Activated CD4-positive, alpha-beta memory T cell treated with anti-CD3 and anti-CD28 coated beads, Interleukin-2, amount 10 ng/mL, durations not matched to agents 7 days and 5 days (primary cell): ENCODE measurements around the gene MICAL1. TPM values are rescaled to one million over a fixed set of nuclear protein-coding genes. Genes with fewer than 3 reads are reported as not detected.
A peak's percentile ranks its signal among the peaks of the same experiment; 100 is the strongest.

Experiments
- CTCF ChIA-PET: fragments of 350-600 bp; sonication (Branson Sonifier 250); formaldehyde crosslinking; loops from one replicate; lab custom pipeline; 2021; ENCODE audit warnings: antibody characterized with exemption, inconsistent platforms; lab: Charles Lee
- POLR2A ChIA-PET: fragments of 350-600 bp; sonication (Branson Sonifier 250); formaldehyde crosslinking; loops from one replicate; lab custom pipeline; 2021; ENCODE audit warnings: antibody characterized with exemption; lab: Charles Lee
- DNase-seq: peaks from one replicate; pipeline ENCODE4 v3.0.0-alpha.2; 2020
- H3K27ac Mint-ChIP-seq: one replicate; pipeline ENCODE4 v1.8.0; 2021; ENCODE audit warnings: mild to moderate bottlenecking, mixed read lengths
- H3K27me3 Mint-ChIP-seq: one replicate; pipeline ENCODE4 v1.8.0; 2021; ENCODE audit warnings: mixed read lengths
- H3K36me3 Mint-ChIP-seq: one replicate; pipeline ENCODE4 v1.8.0; 2021; ENCODE audit warnings: low read depth, mixed read lengths
- H3K4me1 Mint-ChIP-seq: one replicate; pipeline ENCODE4 v1.8.0; 2021; ENCODE audit warnings: mixed read lengths
- H3K4me3 Mint-ChIP-seq: one replicate; pipeline ENCODE4 v1.8.0; 2021; ENCODE audit warnings: mild to moderate bottlenecking, mixed read lengths
- H3K9me3 Mint-ChIP-seq: one replicate; pipeline ENCODE4 v1.8.0; 2021; ENCODE audit warnings: mixed read lengths
- total RNA-seq, 2 experiments: library from RNA; stranded (reverse); gene quantifications; one replicate each; pipeline ENCODE4 v1.2.3, GENCODE V29; 2021

The MICAL1 gene, protein sequence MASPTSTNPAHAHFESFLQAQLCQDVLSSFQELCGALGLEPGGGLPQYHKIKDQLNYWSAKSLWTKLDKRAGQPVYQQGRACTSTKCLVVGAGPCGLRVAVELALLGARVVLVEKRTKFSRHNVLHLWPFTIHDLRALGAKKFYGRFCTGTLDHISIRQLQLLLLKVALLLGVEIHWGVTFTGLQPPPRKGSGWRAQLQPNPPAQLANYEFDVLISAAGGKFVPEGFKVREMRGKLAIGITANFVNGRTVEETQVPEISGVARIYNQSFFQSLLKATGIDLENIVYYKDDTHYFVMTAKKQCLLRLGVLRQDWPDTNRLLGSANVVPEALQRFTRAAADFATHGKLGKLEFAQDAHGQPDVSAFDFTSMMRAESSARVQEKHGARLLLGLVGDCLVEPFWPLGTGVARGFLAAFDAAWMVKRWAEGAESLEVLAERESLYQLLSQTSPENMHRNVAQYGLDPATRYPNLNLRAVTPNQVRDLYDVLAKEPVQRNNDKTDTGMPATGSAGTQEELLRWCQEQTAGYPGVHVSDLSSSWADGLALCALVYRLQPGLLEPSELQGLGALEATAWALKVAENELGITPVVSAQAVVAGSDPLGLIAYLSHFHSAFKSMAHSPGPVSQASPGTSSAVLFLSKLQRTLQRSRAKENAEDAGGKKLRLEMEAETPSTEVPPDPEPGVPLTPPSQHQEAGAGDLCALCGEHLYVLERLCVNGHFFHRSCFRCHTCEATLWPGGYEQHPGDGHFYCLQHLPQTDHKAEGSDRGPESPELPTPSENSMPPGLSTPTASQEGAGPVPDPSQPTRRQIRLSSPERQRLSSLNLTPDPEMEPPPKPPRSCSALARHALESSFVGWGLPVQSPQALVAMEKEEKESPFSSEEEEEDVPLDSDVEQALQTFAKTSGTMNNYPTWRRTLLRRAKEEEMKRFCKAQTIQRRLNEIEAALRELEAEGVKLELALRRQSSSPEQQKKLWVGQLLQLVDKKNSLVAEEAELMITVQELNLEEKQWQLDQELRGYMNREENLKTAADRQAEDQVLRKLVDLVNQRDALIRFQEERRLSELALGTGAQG
- 100 to 1,000 TPM; 125 to 128 TPM for total RNA-seq

DNA sequence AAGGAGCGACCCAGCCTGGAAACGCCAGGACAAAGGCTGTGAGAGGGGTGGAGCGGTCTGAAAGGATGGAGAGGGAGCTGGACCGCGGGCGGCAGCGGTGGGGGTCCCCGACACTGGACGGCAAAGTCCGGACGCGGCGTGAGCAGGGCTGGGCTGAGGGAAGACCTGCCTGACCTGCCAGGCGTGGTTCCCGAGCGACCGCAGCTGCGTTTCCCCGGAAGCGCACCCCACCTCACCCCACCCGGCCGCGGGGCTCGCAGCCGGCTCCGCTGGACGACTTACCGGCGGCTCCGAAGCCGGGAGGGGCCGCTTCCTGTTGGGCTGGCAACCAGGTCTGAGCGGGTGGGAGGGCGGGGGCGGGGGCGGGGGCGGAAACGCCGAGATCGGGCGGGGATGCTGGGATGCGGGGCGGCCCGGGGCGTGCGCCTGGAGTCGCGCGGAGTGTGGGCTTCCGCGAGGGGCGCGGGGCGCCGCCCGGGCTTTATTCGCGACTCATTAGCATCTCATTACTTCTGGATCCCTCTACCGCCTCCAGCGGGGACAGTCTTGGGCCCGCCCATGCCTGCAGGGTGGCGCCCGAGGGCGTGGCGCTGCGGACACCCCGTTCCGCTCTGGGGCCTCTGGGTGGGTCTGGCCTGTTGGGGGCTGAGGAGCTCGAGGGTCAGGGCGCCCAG is at the start of gene MICAL1:
Gene MICAL1, minus strand, starts transcription at position 336 of the 674 bp plus-strand sequence. CDS start 1,576 bp downstream, outside the sequence.
- H3K27ac Mint-ChIP-seq: peak within 1 kb of the TSS; percentile 98
- POLR2A ChIA-PET: interaction anchor here (0.6 to 13.3 kb wide), 12 partner anchors 12 to 361 kb away, joined by 3 to 243 read pairs (median 11); partner anchors contain the start of genes AK9, CD164, CEP57L1 and FIG4
- H3K27me3 Mint-ChIP-seq: no peaks in the 10 kb centered on the region
- H3K9me3 Mint-ChIP-seq: no peaks in the 10 kb centered on the region
- CTCF ChIA-PET: interaction anchor here (0.6 to 6.6 kb wide), 10 partner anchors 14 to 584 kb away, joined by 3 to 36 read pairs (median 6); partner anchors contain the start of genes CD164, PPIL6 and SMPD2
- peaks cover 79% of the 10 kb centered on the region for H3K4me1 Mint-ChIP-seq
- DNase-seq: peak; percentile 84
- H3K36me3 Mint-ChIP-seq: peaks cover 34% of the 10 kb centered on the region
- peak within 1 kb of the TSS; percentile 97 for H3K4me3 Mint-ChIP-seq

GRCh38 chr6:109503327-109504224 is 48.0 kb upstream of the MICAL1 start:
- no peak for DNase-seq
- no peak overlapping the region for H3K27ac Mint-ChIP-seq
- H3K4me3 Mint-ChIP-seq: no peak overlapping the region
- H3K4me1 Mint-ChIP-seq: no peaks in the 10 kb centered on the region
- H3K27me3 Mint-ChIP-seq: peaks cover 9% of the 10 kb centered on the region
- CTCF ChIA-PET: no interaction called here
- H3K36me3 Mint-ChIP-seq: no peaks in the 10 kb centered on the region
- POLR2A ChIA-PET: interaction anchor here (1.3 kb wide), 1 partner anchor 13 kb away, joined by 3 read pairs; no protein-coding TSS in a partner anchor
- H3K9me3 Mint-ChIP-seq: no peaks in the 10 kb centered on the region

DNA sequence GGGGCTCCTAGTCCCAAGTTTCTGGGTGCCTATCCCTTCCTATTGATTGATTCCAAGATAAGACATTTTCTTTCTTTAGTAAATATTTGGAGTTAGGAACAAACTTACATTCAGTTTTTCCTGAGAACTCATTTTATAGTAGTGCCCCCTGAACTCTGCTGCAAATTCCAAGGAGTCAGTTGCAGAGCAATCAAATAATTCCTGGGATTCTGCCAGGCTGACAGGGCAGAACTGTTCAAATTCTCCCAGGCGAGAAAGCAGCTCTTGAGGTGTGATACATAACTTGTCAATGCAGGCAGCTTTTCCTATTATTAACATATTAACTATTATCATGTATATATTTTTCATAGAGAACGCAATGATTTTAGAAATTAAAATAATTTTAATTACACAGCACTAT is 43.4 kb upstream of the MICAL1 start:
- no peak for DNase-seq
- ChIA-PET CTCF (no interaction called here), POLR2A (no interaction called here)
- Mint-ChIP-seq H3K36me3 (no peaks in the 10 kb centered on the region), H3K27me3 (peaks cover 10% of the 10 kb centered on the region), H3K4me1 (peaks cover 12% of the 10 kb centered on the region), H3K27ac (no peak overlapping the region), H3K9me3 (no peaks in the 10 kb centered on the region), H3K4me3 (no peak overlapping the region)

DNA sequence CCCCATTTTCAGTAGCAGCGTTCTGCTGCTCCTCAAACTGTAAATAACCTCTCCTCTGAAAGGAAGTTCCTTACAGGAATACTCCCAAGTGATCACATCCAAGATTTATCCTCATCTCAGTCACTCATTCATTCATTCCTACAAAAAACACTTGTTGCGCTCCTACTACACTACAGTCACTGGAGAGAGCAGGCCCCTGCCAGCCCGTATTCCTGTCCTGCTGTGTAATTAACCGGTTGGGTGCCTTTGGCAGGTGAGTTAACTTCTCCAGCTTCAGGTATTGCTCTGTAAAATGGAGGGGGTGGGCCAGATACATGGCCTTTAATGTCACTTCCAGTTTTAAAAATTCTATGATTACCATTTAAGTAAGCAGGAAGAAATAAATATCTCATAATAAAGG is 42.5 kb upstream of the MICAL1 start:
- peaks cover 10% of the 10 kb centered on the region for H3K27me3 Mint-ChIP-seq
- H3K36me3 Mint-ChIP-seq: no peaks in the 10 kb centered on the region
- no peak overlapping the region for H3K27ac Mint-ChIP-seq
- no peak for DNase-seq
- POLR2A ChIA-PET: interaction anchor here (1.3 kb wide), 1 partner anchor 116 kb away, joined by 4 read pairs; the partner anchor contains the start of gene CD164
- peaks cover 18% of the 10 kb centered on the region for H3K4me1 Mint-ChIP-seq
- H3K4me3 Mint-ChIP-seq: no peak overlapping the region
- H3K9me3 Mint-ChIP-seq: no peaks in the 10 kb centered on the region
- CTCF ChIA-PET: interaction anchor here (0.9 kb wide), 1 partner anchor 28 kb away, joined by 3 read pairs; no protein-coding TSS in a partner anchor

- H3K27ac Mint-ChIP-seq: no peak overlapping the region
- H3K4me3 Mint-ChIP-seq: no peak overlapping the region
- H3K36me3 Mint-ChIP-seq: no peaks in the 10 kb centered on the region
- CTCF ChIA-PET: no interaction called here
- peaks cover 28% of the 10 kb centered on the region for H3K4me1 Mint-ChIP-seq
- DNase-seq: no peak
- peaks cover 7% of the 10 kb centered on the region for H3K27me3 Mint-ChIP-seq
- no peaks in the 10 kb centered on the region for H3K9me3 Mint-ChIP-seq
- POLR2A ChIA-PET: interaction anchor here (0.9 to 1.3 kb wide), 2 partner anchors 17 to 41 kb away, joined by 3 read pairs; partner anchors contain the start of gene MICAL1
These were observed 40.6 kb upstream of the MICAL1 start for GRCh38 chr6:109496036-109496772.

- H3K27ac Mint-ChIP-seq: no peak overlapping the region
- H3K4me1 Mint-ChIP-seq: peaks cover 42% of the 10 kb centered on the region
- no peaks in the 10 kb centered on the region for H3K36me3 Mint-ChIP-seq
- ChIA-PET CTCF (interaction anchor here (1.3 kb wide), 1 partner anchor 306 kb away, joined by 3 read pairs; no protein-coding TSS in a partner anchor), POLR2A (no interaction called here)
- no peak for DNase-seq
- peaks cover 7% of the 10 kb centered on the region for H3K27me3 Mint-ChIP-seq
- H3K9me3 Mint-ChIP-seq: no peaks in the 10 kb centered on the region
- H3K4me3 Mint-ChIP-seq: no peak overlapping the region
These were observed 38.3 kb upstream of the MICAL1 start for GRCh38 chr6:109493865-109494264.

- CTCF ChIA-PET: interaction anchor here (0.7 to 3.5 kb wide), 15 partner anchors 9 to 1319 kb away, joined by 3 to 15 read pairs (median 4); partner anchors contain the start of genes CD164, MICAL1, PPIL6 and SMPD2
- H3K27me3 Mint-ChIP-seq: peaks cover 5% of the 10 kb centered on the region
- no peaks in the 10 kb centered on the region for H3K9me3 Mint-ChIP-seq
- POLR2A ChIA-PET: interaction anchor here (0.6 to 3.1 kb wide), 25 partner anchors 10 to 1750 kb away, joined by 3 to 45 read pairs (median 5); partner anchors contain the start of genes CD164, CEP57L1, MICAL1 and PPIL6
- H3K4me1 Mint-ChIP-seq: peaks cover 35% of the 10 kb centered on the region
- peak overlapping the region; percentile 92 for H3K27ac Mint-ChIP-seq
- peak overlapping the region; percentile 41 for H3K4me3 Mint-ChIP-seq
- DNase-seq: peak; percentile 56
- no peaks in the 10 kb centered on the region for H3K36me3 Mint-ChIP-seq
These were observed 35.8 kb upstream of the MICAL1 start for GRCh38 chr6:109491207-109491938.

DNA sequence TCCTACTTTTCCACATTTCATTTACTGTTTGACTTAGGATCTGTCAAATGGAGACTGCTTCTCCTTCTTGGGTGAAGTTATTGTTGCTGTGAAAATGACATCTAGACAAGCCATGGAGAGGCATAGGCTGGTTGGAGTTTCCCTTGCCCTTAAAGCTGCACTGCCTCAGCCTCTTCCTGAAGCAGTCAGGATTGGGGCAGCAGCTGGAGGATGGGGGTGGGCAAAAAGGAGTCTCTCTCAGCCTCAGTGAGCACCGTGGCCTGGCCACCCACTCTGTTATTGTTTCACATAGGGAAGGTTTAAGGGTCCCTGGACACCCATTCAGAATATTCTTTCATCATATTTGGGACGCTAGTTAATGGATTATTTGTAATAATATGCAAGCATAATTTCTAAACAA is 35.1 kb upstream of the MICAL1 start:
- H3K27ac Mint-ChIP-seq: peak overlapping the region; percentile 92
- peaks cover 31% of the 10 kb centered on the region for H3K4me1 Mint-ChIP-seq
- peaks cover 4% of the 10 kb centered on the region for H3K27me3 Mint-ChIP-seq
- POLR2A ChIA-PET: interaction anchor here (0.9 to 3.1 kb wide), 18 partner anchors 9 to 931 kb away, joined by 3 to 45 read pairs (median 6); partner anchors contain the start of genes CD164, CEP57L1, MICAL1 and PPIL6
- no peaks in the 10 kb centered on the region for H3K36me3 Mint-ChIP-seq
- DNase-seq: no peak
- H3K4me3 Mint-ChIP-seq: peak overlapping the region; percentile 32
- CTCF ChIA-PET: interaction anchor here (0.7 to 3.5 kb wide), 12 partner anchors 8 to 1318 kb away, joined by 3 to 15 read pairs (median 6); partner anchors contain the start of genes CD164, MICAL1, PPIL6 and SMPD2
- H3K9me3 Mint-ChIP-seq: no peaks in the 10 kb centered on the region

DNA sequence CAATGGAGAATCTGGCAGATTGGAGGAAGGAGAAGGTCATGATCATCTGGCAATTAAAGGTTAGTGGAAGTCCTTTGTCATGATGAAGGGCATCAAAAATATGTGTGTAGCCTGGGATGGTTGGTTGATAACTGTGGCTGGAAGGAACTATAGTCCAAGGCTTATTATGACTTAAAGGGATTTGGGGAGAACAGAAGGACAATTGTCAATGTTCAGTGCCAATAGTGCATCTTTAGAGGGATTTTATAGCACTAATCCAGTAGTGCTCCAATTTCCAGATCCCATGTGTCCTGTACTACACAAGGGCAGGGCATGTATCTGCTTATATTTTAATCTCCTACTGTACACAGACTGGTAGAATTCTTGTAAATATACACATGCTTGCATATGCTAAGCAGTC is 32.4 kb upstream of the MICAL1 start:
- H3K36me3 Mint-ChIP-seq: no peaks in the 10 kb centered on the region
- no peak overlapping the region for H3K4me3 Mint-ChIP-seq
- CTCF ChIA-PET: interaction anchor here (0.7 kb wide), 3 partner anchors 104 to 605 kb away, joined by 3 read pairs; no protein-coding TSS in a partner anchor
- POLR2A ChIA-PET: no interaction called here
- DNase-seq: no peak
- H3K27me3 Mint-ChIP-seq: peaks cover 2% of the 10 kb centered on the region
- no peak overlapping the region for H3K27ac Mint-ChIP-seq
- peaks cover 31% of the 10 kb centered on the region for H3K4me1 Mint-ChIP-seq
- no peaks in the 10 kb centered on the region for H3K9me3 Mint-ChIP-seq

DNA sequence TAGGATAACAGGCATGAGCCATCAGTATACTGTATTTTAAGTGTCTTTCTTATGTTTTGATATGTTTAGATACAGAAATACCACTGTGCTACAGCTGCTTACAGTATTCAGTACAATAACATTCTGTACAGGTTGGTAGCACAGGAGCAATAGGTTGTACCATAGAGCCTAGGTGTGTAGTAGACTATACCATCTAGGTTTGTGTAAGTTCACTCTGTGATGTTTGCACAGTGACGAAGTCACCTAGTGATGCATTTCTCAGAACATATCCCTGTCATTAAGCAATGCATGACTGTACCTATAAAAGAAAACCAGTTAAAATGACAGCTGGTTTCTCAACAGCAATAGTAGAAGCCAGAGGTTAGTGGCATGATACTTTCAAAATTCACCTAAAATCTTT is 30.5 kb upstream of the MICAL1 start:
- ChIA-PET CTCF (no interaction called here), POLR2A (interaction anchor here (2.0 to 8.1 kb wide), 3 partner anchors 30 to 103 kb away, joined by 6 to 139 read pairs (median 8); partner anchors contain the start of genes MICAL1, PPIL6 and SMPD2)
- peaks cover 33% of the 10 kb centered on the region for H3K4me1 Mint-ChIP-seq

More for the DNA sequence above, 30.5 kb upstream of the MICAL1 start:
- DNase-seq: no peak
- H3K27ac Mint-ChIP-seq: no peak overlapping the region
- no peaks in the 10 kb centered on the region for H3K9me3 Mint-ChIP-seq
- H3K27me3 Mint-ChIP-seq: peaks cover 2% of the 10 kb centered on the region
- H3K4me3 Mint-ChIP-seq: no peak overlapping the region
- peaks cover 13% of the 10 kb centered on the region for H3K36me3 Mint-ChIP-seq
